SIG-M5 treated with dmso at 0.1 percent for 504 hours (cell line): ENCODE results near the gene KIF5C.
"Not testable (repeated sequence)": the region's sequence is repeated elsewhere in the genome, so short reads cannot be mapped to it uniquely, and the experiment has no call there.

Source experiments
- DNase-seq: peaks from one replicate; lab custom pipeline; 2025; ENCODE audit not compliant: unreplicated experiment; lab: John Stamatoyannopoulos, UW

The KIF5C gene

GRCh38 chr2:148874868-148875341, at the start of gene KIF5C:
KIF5C (plus strand) TSS chr2:148875227; CDS start chr2:148875618, 391 bp downstream.
- peak; percentile 50 for DNase-seq

DNA sequence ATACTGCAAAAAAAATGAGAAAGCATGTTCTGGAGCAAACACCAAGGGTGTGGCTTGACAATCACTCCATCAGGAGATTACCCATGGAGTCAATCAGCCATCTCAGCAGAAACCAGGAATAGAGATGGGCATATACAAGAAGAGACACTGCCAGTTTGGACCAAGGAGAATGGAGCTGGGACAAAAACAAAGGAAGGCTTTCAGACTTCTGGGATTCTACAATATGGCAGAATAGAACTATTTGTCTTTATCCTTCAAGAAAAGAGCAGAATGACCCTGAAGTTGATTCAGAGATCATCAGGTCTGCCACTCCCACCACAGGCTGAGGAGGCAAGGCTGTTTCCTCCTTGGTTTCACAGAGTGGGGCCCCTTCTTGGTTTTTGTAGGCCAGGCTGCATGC, 48.2 kb upstream of the KIF5C start:
- no peak for DNase-seq

DNA sequence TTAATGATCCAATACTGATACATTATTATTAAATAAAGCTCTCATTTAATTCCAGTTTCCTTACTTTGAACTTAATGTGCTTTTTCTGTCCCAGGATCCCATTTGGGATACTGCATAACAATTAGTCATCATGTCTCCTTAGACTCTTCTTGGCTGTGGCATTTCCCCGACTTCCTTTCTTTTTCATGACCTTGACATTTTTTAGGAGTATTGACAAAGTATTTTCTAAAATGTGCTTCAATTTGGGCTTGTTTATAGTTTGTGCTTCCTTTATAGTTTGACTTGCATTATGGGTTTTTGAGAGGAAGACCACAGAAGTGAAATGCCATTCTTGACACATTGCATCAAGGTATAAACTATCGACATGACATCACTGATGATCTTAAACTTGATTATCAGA, 46.1 kb upstream of the KIF5C start:
- DNase-seq = no peak

- no peak for DNase-seq
These were observed 45.4 kb upstream of the KIF5C start for GRCh38 chr2:148829618-148830017.

DNA sequence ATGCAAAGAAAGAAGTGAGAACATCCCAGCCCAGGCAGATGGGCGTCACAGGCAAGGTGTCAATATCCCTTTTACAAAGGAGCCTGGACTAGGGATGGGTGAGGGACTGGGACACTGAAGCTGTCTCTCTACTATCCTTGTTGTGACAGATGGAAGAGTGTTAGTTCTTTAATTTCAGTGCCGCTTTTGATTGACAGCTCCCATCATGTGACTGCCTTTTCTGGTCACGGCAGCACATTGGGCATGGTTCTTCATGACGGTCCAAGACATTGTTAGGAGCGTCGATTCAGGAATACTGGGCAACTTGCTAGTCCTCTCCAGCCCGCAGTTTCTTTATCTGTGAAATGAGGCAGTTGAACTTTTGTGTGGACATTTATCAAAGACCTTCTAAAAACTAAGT, 42.4 kb upstream of the KIF5C start:
- no peak for DNase-seq

GRCh38 chr2:148842050-148842449, 33.0 kb upstream of the KIF5C start:
- no peak for DNase-seq

GRCh38 chr2:148848146-148848545, 26.9 kb upstream of the KIF5C start:
- no peak for DNase-seq

GRCh38 chr2:148853458-148853857, 21.6 kb upstream of the KIF5C start:
- no peak for DNase-seq

DNA sequence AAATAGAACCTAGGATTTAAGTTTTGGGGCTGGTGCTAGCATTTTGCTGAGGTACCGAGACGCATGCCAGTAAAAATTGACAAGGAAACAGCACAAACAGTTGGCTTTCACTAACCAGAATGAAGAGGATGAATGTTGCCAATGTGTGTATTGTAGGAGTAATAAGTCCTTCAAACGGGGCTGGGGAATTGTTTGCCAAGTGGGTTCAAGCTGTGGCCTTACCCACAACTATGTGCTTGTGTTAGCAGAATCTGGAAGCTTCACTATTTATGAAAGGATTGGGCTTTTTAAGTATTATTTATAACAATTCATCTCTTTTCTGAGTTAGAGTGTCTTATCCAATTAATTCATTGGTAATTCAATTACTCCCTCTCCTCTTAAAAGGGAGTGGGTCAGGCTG, 15.0 kb upstream of the KIF5C start:
- DNase-seq = no peak

- no peak for DNase-seq
These were observed 13.7 kb upstream of the KIF5C start for GRCh38 chr2:148861367-148861766.

- not testable (repeated sequence) for DNase-seq
These were observed 12.5 kb upstream of the KIF5C start for GRCh38 chr2:148862478-148862877.

DNA sequence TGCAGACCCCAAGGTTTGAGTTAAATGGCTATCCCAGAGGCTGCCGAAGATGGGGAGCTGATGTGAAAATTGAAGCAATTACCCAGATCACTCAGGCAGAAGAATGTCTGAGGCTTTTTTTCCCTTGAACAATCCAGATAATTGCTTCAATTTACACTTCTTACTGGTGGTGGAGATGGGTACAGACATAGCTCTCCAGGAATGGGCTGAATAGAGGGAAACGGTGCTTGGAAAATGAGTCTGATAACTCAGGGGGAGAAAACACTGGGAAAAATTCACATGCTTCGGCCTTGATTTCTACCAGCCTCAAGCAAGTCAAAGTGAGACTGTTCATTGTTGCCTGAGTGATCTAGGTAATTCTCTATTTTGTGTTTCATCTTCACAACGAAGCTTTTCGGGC, 9.5 kb upstream of the KIF5C start:
- no peak for DNase-seq

DNA sequence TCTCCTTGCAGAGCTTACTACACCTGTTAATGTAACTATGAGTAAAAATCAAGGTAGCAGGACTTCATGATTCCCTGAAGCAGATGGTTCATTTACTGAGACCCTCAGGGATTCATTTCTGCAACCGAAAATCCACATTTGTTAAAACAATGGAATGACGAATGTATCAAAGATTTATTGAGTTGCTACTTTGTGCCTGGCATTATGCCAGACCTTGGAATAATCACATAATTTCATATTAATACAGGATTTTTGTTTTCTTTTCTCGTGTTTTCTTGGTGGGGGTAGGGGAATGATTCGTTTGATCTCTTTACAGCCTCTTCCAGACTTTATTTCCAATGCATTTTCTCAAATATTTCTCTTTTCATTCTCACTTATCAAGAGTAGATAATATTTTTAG, 8.9 kb upstream of the KIF5C start:
- no peak for DNase-seq

GRCh38 chr2:148867079-148867769, 7.8 kb upstream of the KIF5C start:
- no peak for DNase-seq

DNA sequence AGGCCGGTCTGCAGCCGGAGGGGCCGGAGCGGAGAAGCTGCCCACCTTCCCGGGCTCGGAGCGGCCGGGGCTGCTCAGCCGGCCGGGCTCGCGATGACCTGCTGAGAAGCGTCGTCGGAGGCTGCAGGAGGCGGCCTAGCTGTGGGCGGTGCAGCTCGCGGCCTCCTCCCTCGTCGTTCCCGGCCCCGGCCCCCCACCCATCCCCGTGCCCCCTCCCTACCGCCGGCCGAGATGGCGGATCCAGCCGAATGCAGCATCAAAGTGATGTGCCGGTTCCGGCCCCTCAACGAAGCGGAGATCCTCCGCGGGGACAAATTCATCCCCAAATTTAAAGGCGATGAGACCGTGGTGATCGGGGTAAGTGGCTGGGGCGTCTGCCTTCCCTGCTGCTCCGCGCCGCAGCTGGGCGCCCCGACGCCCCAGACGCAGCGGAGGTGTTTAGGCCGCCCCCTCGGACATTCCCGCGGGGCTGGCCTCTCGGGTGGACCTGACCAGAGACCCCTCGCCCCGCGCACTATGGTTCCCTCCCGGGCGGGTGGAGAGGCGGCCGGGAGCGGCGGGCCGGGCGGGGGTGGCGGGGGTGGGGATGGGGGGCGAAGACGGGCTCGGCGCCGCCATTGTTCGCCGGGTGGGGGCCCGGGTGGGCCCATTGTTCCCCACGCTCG, 492 bp downstream of the KIF5C start:
- DNase-seq = no peak

GRCh38 chr2:148876202-148876594, 1.2 kb downstream of the KIF5C start:
- no peak for DNase-seq

DNA sequence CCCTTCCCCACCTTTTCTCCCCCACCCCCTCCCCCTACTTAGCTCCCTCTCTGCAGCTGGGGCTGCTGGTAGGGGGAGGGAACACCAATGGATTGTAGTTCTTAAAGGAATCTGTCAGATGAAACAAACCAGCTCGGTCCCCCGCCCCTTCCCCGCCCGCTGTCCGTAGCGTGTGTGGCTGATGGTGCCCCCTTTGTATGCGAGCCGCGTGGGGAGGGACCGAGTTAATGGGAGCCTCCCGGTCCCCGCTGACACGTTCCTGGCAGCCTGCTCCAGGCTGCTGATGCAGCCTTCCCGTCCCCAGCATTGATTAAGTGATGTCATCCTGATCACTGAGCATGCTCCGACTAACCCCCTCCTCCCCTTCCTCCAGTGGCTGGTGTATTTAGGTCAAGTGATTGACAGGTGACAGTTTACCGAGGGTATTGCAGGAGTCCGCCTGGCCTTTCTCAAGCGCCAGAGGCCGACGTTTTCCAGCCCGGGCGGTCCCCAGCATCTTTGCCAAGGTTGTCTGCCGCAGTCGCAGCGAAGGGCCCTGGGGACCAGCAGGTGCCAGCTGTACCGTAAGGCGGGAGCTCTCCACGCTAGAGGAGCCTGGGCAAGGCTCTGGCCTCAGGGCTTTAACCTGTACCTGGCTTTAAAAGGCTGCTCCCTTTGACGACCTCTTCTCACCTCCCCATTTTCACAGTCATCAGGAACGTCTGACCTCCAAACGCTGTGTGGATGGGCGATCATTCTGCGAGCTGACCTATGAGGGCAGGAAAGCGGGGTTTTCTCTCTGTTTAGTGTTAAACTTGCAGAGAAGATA, 1.8 kb downstream of the KIF5C start:
- DNase-seq = no peak

GRCh38 chr2:148877403-148877740, 2.3 kb downstream of the KIF5C start:
- DNase-seq = no peak

DNA sequence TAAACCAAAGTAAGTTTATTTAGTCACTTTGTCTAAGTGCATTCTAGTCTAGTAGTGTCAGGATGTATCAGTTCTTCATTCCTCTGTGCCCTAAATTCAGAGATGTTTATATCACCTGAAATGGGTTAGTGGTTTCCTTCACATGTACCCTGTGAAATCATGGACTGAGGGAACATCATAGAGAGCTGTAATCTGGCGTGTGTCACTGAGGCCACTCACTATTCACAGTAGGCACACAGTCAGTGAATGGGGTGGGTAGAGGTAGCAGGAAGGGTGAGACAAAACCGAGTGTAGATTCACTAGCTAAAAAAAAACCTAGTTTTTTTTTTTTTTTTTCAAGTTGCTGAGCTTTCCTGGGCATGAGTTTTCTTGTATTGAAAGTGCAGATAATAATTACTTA, 5.6 kb downstream of the KIF5C start:
- DNase-seq = no peak

- no peak for DNase-seq
These were observed 7.0 kb downstream of the KIF5C start for GRCh38 chr2:148882051-148882450.

- DNase-seq = no peak
These were observed 10.2 kb downstream of the KIF5C start for GRCh38 chr2:148885209-148885608.

DNA sequence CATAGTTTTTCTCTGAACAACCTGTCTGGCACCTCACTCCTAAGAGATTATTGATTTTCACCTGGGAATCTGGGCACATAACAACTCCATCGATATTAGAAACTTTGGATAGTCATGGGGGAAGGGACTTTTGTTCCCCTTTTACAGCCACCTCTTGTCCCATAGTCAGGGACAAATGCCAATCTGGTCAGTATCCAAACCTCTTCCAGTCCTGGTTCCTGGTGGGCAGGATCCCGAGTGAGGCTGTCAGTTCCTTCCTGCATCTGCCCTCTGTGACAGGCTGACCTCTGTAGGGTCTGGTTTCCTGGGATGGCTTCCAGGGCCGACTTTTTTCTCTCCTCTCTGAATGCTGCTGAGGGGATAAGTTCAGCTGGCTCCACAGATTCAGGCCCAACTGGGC, 11.0 kb downstream of the KIF5C start:
- DNase-seq = no peak
